Posterior vena cava (tissue), 2 donors: Measurements from ENCODE around the gene GALNT7. TPM values are rescaled to one million over a fixed set of nuclear protein-coding genes. Genes with fewer than 3 reads are reported as not detected.

Experiments
- DNase-seq: peaks from one replicate; pipeline ENCODE4 v3.0.0-alpha.2; 2020; ENCODE audit warnings: low spot score
- intact Hi-C, 2 donors: fragments of 100-400 bp; cut with DNase I; formaldehyde crosslinking; loops; one replicate each; pipeline versions ENCODE4 v1.14.1 to v1.14.2; 2022 to 2023
- microRNA-seq, 2 donors: library from miRNA; unstranded; fragments of <30 nt; microRNA quantifications; one replicate each; pipeline ENCODE4 v1.2.0, GENCODE V29; 2020 to 2021; ENCODE audit warnings: borderline microRNAs expressed in 2 of 2
- total RNA-seq, 2 donors: library from RNA; stranded (reverse); fragmentation: NEBNext Ultra II Directional; extraction: Animal tissue kit (Norgen Biotek cat#: 25700); gene quantifications; one replicate each; pipeline ENCODE4 v1.2.1, GENCODE V29; 2021
- donor health status: DM: yes; HTN: yes; CAD: no.
- donor health status: DM: yes; HTN: yes; CAD: no.

The GALNT7 gene
- total RNA-seq, 2 donors from 2014 or later: 10.2 to 16.2 TPM

DNA sequence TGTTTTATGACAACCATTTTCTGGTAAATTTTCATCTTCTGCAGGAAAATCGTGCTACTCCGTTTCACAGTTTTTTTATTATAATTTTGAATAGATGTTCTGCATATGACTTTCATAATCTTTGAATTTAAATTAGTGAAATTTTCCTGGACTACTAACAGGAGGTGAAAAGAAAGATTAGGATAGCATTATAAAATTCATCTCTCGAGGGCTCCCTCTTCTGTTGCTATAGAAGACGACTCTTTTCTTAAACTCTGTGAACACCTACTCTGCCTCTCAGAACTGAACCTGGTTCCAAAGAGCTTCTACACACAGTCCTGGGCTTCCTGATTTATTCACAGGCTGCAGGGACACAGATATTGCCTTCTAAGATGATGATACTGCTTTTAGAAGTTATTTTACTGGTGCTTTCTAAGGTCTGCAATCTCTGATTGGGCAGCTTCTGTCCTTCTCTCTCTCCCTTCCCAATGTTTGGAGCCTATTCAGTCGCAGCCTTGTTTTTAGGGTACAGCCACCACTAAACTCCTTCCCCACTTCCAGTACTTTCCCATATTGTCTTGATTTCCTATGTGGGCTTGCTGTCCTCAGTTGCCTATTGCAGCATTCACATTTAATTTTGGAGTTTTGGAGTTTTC, 192.1 kb downstream of the GALNT7 start:
- intact Hi-C loops: no loop called here
- DNase-seq: no peak

DNA sequence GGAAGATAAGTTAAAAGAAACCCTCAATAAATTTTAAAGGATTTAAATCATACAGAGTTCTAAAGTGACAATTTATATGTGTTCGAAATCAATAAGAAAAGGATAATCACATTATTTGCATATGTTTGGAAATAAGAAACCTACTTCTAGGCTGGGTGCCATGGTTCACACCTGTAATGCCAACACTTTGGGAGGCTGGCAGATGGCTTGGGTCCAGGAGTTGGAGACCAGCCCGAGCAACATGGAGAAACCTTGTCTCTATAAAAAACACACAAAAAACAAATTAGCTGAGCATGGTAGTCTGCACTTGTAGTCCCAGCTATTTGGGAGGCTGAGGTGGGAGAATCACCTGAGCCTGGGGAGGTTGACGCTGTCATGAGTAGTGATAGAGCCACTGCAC, 194.1 kb downstream of the GALNT7 start:
- intact Hi-C loops: no loop called here

DNA sequence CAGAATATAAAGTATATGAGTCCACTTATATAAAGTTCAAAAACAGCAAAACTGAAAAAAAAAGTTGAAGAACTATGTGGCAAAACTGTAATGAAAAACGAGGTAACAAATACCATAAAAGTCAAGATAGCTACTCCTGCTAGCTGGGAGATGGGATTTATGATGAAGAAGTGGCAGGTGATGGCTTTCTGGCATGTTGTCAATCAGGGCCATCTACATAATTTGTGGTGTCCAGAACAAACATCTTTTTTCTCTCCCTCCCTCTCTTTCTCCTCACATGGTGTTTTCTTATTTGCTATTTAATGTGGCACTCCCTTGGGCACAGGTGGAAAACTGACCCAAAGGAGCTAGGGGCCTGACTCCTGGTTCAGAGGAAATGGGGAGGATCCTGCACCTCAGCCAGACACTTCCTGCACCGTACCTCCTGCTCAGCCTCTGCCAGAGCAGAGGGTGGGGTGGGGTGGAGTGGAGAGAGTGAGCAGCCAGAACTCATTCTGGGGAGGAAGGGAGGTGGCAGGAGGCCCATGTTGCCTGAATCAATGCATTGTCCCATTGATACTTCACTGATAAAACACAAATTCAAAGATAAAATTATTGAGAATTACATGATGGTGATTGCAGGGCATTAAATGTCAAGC, 196.9 kb downstream of the GALNT7 start:
- intact Hi-C loops: no loop called here
- DNase-seq: no peak

More for the DNA sequence above, 194.1 kb downstream of the GALNT7 start:
- DNase-seq: no peak

DNA sequence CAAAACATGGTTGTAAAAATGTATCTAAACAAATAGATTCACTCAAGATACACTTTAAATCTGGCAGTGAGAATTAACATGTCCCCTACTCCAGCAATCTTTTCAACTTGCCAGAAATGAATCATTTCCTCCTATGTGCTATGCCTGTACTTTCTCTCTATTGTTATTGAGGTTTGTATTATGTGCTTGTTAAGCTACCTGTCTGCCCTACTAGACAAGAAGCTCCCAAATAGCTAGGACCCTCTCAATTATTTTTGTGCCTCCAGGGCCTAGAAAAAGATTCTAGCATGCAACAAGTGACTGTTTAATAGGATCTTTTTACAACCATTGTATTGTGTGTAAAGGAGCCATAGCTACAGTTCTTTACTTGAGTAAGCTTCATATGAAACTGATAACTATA, 198.7 kb downstream of the GALNT7 start:
- intact Hi-C loops: no loop called here
- no peak for DNase-seq

DNA sequence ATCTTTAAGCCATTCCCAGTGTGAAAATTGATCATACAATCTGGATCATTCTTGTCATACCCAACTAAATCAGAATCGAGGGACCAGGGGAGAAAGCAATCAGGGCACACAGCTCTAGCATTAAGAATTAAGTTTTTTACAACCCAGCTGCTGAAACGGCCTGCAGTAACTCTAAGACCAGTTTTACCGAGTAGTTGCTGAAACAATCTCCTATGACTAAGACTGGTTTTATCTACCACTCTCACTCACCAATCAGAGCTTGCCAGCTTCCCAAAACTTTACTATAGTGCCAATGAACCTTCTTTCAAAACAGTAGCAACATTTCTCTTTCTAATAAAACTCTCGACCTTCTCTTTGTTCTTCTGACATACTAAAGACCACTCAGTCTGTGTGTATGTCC, 199.3 kb downstream of the GALNT7 start:
- intact Hi-C loops: no loop called here
- no peak for DNase-seq

DNA sequence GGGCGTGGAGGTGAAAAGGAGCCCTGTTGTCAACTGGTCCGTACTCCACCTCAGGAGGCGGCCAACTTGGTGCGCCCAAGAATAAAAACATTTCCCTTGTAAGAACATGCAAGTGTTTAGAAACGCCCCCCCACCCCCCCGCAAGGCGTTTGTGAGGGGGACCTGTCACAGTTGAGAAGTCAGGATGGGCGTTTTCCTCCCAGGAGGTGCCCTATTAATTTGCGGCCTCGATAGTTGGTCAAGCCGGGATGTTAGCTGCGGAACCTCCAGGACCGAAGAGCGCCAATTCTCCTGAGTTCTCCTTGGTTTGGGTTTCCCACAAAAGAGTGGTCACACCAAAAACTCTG, 201.5 kb downstream of the GALNT7 start:
- intact Hi-C loops: loop anchor here in 1 of 2 donors (2.0 kb wide), 1 partner anchor 35 kb away; the partner anchor contains the start of gene HMGB2
- peak; percentile 88 for DNase-seq

DNA sequence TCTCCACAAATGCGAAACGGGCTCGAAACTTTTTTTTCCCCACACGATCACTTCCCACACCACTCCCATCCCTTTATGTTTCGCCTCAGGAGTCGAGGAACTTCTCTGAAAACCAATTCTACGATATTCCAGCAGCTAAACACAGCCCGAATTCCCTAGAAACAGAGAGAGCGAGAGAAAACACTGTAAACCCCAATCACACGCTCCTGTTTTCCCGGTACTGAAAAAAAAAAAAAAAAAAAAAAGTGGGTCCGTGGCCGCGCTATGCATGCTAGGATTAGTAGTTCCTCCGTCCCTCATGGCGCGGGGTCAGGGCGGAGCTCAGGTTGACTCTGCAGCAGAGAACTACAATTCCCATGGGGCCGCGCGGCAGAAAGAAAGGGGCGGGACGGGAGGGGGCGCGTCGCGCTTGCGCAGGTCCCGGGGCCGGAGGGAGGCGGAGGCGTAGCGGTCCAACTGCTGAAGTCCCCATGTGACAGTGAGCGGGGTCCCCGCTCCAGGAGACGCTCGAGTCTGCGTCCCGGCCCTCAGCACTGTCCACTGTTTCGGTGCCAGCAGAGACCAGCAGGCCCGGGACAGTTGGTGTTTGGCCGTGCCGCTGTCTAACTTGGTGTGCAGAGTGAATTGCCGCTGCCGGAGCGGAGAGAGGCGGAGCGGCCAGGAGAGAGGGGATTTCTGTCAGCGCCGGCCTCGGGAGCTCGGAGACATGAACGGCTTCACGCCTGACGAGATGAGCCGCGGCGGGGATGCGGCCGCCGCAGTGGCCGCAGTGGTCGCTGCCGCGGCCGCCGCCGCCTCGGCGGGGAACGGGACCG, 202.1 kb downstream of the GALNT7 start, which contains the start of gene SAP30:
TSS of gene SAP30 (plus strand) at position 478 of the 815 bp plus-strand sequence. CDS start at position 707, 229 bp downstream.
- peak; percentile 100 for DNase-seq
- intact Hi-C loops: loop anchor here in 1 of 2 donors (2.0 kb wide), 1 partner anchor 36 kb away; the partner anchor contains the start of gene HMGB2

DNA sequence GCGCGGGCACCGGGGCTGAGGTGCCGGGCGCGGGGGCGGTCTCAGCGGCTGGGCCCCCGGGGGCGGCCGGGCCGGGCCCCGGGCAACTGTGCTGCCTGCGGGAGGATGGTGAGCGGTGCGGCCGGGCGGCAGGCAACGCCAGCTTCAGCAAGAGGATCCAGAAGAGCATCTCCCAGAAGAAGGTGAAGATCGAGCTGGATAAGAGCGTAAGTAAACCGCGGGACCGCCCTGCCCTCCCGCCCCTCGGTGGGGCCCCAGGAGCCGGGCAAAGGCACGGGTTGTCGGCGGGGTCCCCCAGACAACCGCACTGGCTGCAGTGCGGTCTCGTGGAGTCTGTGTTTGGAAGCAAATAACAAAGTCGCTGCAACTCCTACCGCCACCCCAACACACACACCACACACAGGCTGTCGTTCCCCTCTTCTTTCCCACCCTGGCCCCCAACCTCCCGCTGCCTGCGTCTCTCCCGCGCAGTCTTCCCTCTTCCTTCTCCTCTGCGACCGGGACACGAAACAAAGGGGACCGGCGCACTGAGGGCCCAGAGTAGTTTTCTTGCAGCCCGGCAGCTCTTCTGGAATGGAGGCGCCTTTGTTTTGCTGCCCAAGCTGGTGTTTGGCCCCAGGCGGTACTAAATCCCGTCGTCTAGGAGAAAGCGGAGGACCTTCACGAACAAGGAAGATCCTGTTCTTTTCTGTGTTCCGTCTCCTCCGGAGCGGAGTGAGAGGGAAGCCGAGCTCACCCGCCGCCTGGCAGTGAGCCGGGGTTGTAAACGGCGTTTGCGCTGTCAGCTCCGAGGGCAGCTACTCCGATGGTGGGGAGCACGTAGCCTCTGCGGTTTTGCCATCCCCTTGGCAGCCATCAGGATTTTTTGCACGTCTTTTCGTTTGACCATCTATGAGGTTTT, 202.9 kb downstream of the GALNT7 start:
- intact Hi-C loops: loop anchor here in 1 of 2 donors (2.0 kb wide), 1 partner anchor 37 kb away; the partner anchor contains the start of gene HMGB2
- DNase-seq: peak; percentile 88

Small RNAs within 50 kb of the gene (microRNA-seq; reads per million reads assigned to microRNA genes)
- 0.32 to 0.78 reads per million in 2 donors for gene MIR548T

Other genes starting within 250 kb of the GALNT7 start
- 10 to 100 TPM; 23.7 to 51.5 TPM for gene HMGB2, start 165.5 kb downstream of the GALNT7 start, total RNA-seq
- 10 to 100 TPM; 28.8 to 34.4 TPM for gene SAP30, start 202.1 kb downstream of the GALNT7 start, total RNA-seq
- gene SCRG1, start 230.3 kb downstream of the GALNT7 start, total RNA-seq: 10 to 100 TPM; 18.2 to 61.8 TPM